WTC11 (cell line): ENCODE data around the gene POU2F1. TPM values are rescaled to one million over a fixed set of nuclear protein-coding genes. Genes with fewer than 3 reads are reported as not detected.

Experiments used
- ATAC-seq: fragments of 200-7000 bp; cut with Tn5 transposase; 2 replicates; pipeline ENCODE4 v1.10.0; 2021; ENCODE audit warnings: mild to moderate bottlenecking, moderate library complexity
- CTCF ChIA-PET: fragments of 300-600 bp; sonication (Branson Sonifier 250); formaldehyde crosslinking; loops from one replicate; lab custom pipeline; 2021; ENCODE audit warnings: antibody characterized with exemption; lab: Charles Lee
- POLR2A ChIA-PET: fragments of 350-600 bp; sonication (Branson Sonifier 250); formaldehyde crosslinking; loops from one replicate; lab custom pipeline; 2021; ENCODE audit warnings: antibody characterized with exemption; lab: Charles Lee
- DNase-seq: peaks from one replicate; pipeline ENCODE4 v3.0.0; 2021; ENCODE audit warnings: low spot score
- H3K27ac Mint-ChIP-seq: 2 replicates; pipeline ENCODE4 v1.8.0; 2021; ENCODE audit warnings: mixed read lengths
- H3K27me3 Mint-ChIP-seq: 2 replicates; pipeline ENCODE4 v1.8.0; 2021; ENCODE audit warnings: low read depth, mild to moderate bottlenecking, moderate library complexity, mixed read lengths
- H3K36me3 Mint-ChIP-seq: 2 replicates; pipeline ENCODE4 v1.8.0; 2021; ENCODE audit warnings: mixed read lengths
- H3K4me1 Mint-ChIP-seq: 2 replicates; pipeline ENCODE4 v1.8.0; 2022; ENCODE audit warnings: mixed read lengths
- H3K4me3 Mint-ChIP-seq: 2 replicates; pipeline ENCODE4 v1.8.0; 2021; ENCODE audit warnings: mild to moderate bottlenecking, moderate library complexity, mixed read lengths
- H3K9me3 Mint-ChIP-seq: 2 replicates; pipeline ENCODE4 v1.8.0; 2021; ENCODE audit warnings: mixed read lengths
- CDX4 ChIP-seq: fragments of 250-450 bp; sonication (Bioruptor Pico); IDR thresholded peaks from 2 replicates; pipeline ENCODE4 v1.9.0; 2021; ENCODE audit warnings: moderate library complexity, mild to moderate bottlenecking, inconsistent platforms, borderline replicate concordance
- CREB1 ChIP-seq: sonication (generic); formaldehyde crosslinking; IDR thresholded peaks from 2 replicates; pipeline ENCODE4 v1.8.0; 2023; ENCODE audit warnings: mild to moderate bottlenecking, missing genetic modification reagents
- EMX1 ChIP-seq: fragments of 250-450 bp; sonication (Bioruptor Pico); IDR thresholded peaks from 2 replicates; pipeline ENCODE4 v1.8.0; 2021; ENCODE audit warnings: mild to moderate bottlenecking
- MAX ChIP-seq: sonication (generic); formaldehyde crosslinking; IDR thresholded peaks from 2 replicates; pipeline ENCODE4 v1.8.0; 2022; ENCODE audit warnings: mild to moderate bottlenecking, missing genetic modification reagents
- MLX ChIP-seq: sonication (generic); formaldehyde crosslinking; IDR thresholded peaks from 2 replicates; pipeline ENCODE4 v1.8.1; 2023; ENCODE audit warnings: mild to moderate bottlenecking, missing genetic modification reagents, moderate library complexity
- NFYB ChIP-seq: sonication (generic); formaldehyde crosslinking; conservative IDR thresholded peaks from 2 replicates; pipeline ENCODE4 v1.8.0; 2022; ENCODE audit warnings: low read depth, missing genetic modification reagents
- PRDM15 ChIP-seq: sonication (generic); formaldehyde crosslinking; IDR thresholded peaks from 2 replicates; pipeline ENCODE4 v1.8.0; 2022; ENCODE audit warnings: missing genetic modification reagents
- SP1 ChIP-seq: sonication (generic); formaldehyde crosslinking; conservative IDR thresholded peaks from 2 replicates; pipeline ENCODE4 v1.8.1; 2022; ENCODE audit warnings: missing genetic modification reagents
- TCF7 ChIP-seq: sonication (generic); formaldehyde crosslinking; IDR thresholded peaks from 2 replicates; pipeline ENCODE4 v1.8.0; 2022; ENCODE audit warnings: mild to moderate bottlenecking, low read depth, missing genetic modification reagents, moderate library complexity
- TP53 ChIP-seq: sonication (generic); formaldehyde crosslinking; IDR thresholded peaks from 2 replicates; pipeline ENCODE4 v1.8.1; 2023; ENCODE audit warnings: mild to moderate bottlenecking, missing genetic modification reagents
- USF2 ChIP-seq: sonication (generic); formaldehyde crosslinking; IDR thresholded peaks from 2 replicates; pipeline ENCODE4 v1.8.1; 2023; ENCODE audit warnings: mild to moderate bottlenecking, missing genetic modification reagents, moderate library complexity
- ZMAT4 ChIP-seq: fragments of 250-450 bp; sonication (Bioruptor Pico); IDR thresholded peaks from 2 replicates; pipeline ENCODE4 v1.9.0; 2021; ENCODE audit warnings: mild to moderate bottlenecking
- ZNF281 ChIP-seq: sonication (generic); formaldehyde crosslinking; IDR thresholded peaks from 2 replicates; pipeline ENCODE4 v1.8.0; 2023; ENCODE audit warnings: mild to moderate bottlenecking, missing genetic modification reagents
- ZNF416 ChIP-seq: fragments of 250-450 bp; sonication (Bioruptor Pico); IDR thresholded peaks from 2 replicates; pipeline ENCODE4 v1.9.0; 2021; ENCODE audit warnings: mild to moderate bottlenecking, inconsistent platforms
- total RNA-seq: library from RNA; stranded (reverse); gene quantifications from 3 replicates; pipeline ENCODE4 v1.2.3, GENCODE V29; 2021

Gene POU2F1
- total RNA-seq, 1 experiment from 2014 or later, result 51.3 TPM

GRCh38 chr1:167232801-167233200 lies 12.1 kb downstream of the POU2F1 start:
- DNase-seq, result no peak
- POLR2A ChIA-PET, result interaction anchor here (0.6 kb wide), 1 partner anchor 1241 kb away, joined by 3 read pairs; no protein-coding TSS in a partner anchor
- CTCF ChIA-PET, result interaction anchor here (1.0 to 2.0 kb wide), 6 partner anchors 12 to 308 kb away, joined by 3 to 13 read pairs (median 3); partner anchors contain the start of gene POU2F1
- H3K9me3 Mint-ChIP-seq, result no peaks in the 10 kb centered on the region
- TF ChIP-seq EMX1, result no peak
- no peak for TF ChIP-seq ZMAT4
- no peak for TF ChIP-seq NFYB (CRISPR knock-in tag)
- no peak for TF ChIP-seq MAX (CRISPR knock-in tag)
- TF ChIP-seq TCF7, result no peak
- TF ChIP-seq, all 79 proteins: peak for 0
- no peak for ATAC-seq
- no peaks in the 10 kb centered on the region for H3K27me3 Mint-ChIP-seq
- H3K27ac Mint-ChIP-seq, result no peak overlapping the region
- peaks cover 77% of the 10 kb centered on the region for H3K4me1 Mint-ChIP-seq
- no peaks in the 10 kb centered on the region for H3K36me3 Mint-ChIP-seq
- no peak overlapping the region for H3K4me3 Mint-ChIP-seq

- CTCF ChIA-PET, result interaction anchor here (1.0 to 2.0 kb wide), 6 partner anchors 12 to 307 kb away, joined by 3 to 13 read pairs (median 3); partner anchors contain the start of gene POU2F1
- Mint-ChIP-seq H3K9me3 (no peaks in the 10 kb centered on the region), H3K4me1 (peaks cover 73% of the 10 kb centered on the region), H3K27me3 (no peaks in the 10 kb centered on the region), H3K27ac (no peak overlapping the region)
- no peak for DNase-seq
- ATAC-seq, result no peak
- no peak for TF ChIP-seq TP53 (CRISPR knock-in tag)
- no peak for TF ChIP-seq USF2 (CRISPR knock-in tag)
- TF ChIP-seq ZNF416 (CRISPR knock-in tag), result no peak
- no peak for TF ChIP-seq CDX4
- TF ChIP-seq MLX (CRISPR knock-in tag), result no peak
- no peak for TF ChIP-seq ZNF281 (CRISPR knock-in tag)
- TF ChIP-seq SP1 (CRISPR knock-in tag), result no peak
- no peak for TF ChIP-seq CREB1 (CRISPR knock-in tag)
- no peak for TF ChIP-seq PRDM15
- TF ChIP-seq, all 79 proteins: peak for 0
- POLR2A ChIA-PET, result no interaction called here
- Mint-ChIP-seq H3K4me3 (no peak overlapping the region), H3K36me3 (no peaks in the 10 kb centered on the region)
Measured at GRCh38 chr1:167233373-167233772, 12.7 kb downstream of the POU2F1 start.
